HG03439 (cell line): ENCODE data around the gene HMX1.

Experiments
- ATAC-seq: cut with Tn5 transposase; IDR thresholded peaks from one replicate; pipeline ENCODE4 v1.9.1; 2021; ENCODE audit warnings: mild to moderate bottlenecking, moderate library complexity; ENCODE audit not compliant: unreplicated experiment

HMX1 gene

DNA sequence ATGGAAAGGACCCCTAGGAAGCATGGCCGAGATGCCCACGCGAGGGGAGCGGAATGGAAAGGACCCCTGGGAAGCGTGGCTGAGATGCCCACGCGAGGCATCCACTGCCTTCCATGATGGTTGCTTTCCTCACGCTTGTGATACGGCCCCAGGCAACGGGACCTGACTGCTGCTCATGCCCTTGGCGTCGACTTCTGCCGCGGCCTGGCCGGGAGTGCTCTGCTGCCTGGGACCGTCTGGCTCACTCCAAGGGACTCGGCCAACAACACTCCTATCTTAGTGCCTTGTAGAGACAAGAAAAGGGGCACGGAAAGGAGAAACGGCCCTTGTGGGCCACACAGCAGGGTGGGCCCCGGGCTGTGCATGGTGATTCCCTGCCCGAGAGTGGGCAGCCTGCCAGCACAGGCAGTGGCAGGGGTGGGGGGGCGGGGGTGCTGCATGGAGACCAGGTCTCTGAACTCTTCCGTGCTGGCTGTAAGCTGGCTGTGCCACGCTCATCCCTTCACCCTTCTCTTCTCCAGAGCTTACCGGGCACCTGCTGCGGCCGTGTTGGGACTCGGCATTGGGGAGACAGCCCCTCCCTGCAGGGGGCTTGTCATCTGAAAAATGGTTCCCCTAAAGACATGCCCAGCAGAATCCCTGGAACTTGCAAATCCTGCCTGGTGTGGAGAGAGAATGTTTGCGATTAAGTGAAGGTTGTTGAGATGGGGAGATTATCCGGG is 38.6 kb upstream of the HMX1 start:
- ATAC-seq: no peak

DNA sequence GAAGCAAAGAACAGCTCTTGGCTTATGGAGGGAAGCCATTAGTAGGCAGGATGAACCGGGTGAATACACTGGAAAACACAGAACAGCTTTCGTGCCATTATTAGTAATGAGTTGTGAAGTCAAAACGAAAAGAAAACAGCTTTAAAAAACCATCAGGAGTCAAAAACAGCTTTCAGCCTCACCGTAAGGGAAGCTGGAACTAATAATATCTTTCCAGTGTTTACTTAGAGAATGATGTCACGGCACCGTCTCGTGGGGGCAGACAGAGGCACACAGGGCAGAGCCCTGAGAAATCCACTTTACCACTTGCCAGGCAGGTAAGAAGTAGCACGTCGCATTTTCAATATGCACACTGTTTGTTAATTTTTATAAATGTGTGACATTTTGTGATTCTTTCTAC is 37.9 kb upstream of the HMX1 start:
- no peak for ATAC-seq

- no peak for ATAC-seq
Measured at GRCh38 chr4:8908206-8908893, 36.7 kb upstream of the HMX1 start.

DNA sequence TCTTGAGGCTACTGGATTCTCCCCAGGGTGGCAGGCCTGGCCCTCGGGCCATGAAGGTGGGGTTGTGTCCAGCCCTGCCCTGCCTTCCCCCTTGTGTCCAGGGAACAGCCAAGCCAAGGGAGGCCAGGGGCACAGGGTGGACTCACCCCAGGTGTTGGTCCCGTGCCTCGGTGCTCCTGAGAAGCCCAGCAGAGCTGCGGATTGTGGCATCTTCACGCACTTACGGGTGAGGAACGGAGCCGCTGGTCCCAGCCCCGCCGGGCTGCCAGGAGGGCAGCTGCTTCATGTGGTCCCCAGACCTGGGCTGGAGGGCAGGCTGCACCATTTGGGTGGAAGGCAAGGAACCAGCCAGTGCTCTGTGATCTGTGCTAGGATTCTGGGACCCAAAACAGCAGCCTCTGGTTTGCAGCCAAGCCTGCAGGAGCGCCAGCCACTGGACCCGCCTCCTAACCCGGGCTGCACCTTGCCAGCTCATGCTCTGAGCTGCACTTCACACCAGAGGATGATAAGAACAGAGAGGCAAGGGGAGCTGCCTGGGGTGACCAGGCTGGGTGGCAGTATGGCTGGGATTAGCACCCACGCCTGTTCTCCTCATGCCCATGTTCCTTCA is 36.1 kb upstream of the HMX1 start:
- ATAC-seq: no peak

GRCh38 chr4:8906991-8907595 is 35.5 kb upstream of the HMX1 start:
- ATAC-seq: no peak

DNA sequence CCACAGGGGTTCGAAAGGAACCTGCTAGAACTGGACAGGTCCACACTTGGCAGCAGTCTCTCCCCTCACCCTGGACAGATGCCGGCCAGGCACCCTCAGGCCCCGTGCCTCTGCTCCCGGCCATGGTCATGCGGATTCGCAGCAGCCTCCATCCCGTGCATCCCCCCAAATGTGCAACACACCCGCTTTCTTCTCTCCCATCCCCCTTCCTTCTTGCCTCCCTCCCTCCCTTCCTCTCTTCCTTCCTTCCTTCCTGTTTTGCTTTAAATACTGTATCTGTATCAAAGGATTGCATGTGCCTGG is 35.0 kb upstream of the HMX1 start:
- no peak for ATAC-seq

DNA sequence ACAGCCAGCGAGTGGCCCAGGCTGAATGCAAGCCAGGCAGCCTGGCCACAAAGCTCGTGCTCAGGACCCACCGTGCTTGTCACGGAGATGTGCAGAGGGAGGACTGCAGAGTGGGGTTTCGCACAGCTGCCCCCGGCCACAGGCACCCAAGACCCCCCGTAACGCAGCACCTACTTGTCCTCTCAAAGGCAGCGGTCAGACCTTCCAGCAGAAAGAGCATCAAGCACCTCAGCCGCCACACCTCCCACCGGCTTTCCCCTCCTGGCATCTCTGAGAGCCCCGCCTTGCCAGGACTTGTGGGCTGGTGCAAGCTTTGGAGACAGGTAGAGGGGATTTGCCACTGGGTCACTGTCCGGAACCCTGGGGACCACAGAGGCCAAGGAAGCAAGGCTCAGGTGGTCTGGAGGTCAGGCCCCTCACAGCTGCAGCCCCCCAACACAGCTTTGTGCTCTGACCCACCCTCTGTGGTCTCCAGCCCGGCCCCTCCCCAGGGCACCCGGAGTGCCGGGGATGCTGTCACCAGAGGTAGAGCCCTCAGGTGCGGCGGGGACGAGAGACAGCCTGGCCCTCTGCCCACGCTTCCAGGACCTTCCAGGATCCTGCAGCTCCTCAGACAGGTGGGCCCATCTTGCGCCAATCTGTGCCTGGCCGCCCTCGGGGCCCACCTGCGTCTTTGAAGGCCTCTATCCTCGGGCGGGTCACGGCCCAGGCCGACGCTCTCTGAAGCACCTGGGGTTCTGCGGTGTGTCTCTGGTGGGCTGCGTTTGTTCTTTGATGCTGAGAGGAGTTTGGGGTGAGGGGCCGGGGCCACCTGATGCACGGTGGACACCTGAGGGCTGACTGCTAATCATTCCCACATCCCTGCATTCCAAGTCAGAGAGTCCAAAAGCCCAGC is 34.4 kb upstream of the HMX1 start:
- ATAC-seq: no peak

GRCh38 chr4:8905226-8905772 is 33.7 kb upstream of the HMX1 start:
- ATAC-seq: no peak

DNA sequence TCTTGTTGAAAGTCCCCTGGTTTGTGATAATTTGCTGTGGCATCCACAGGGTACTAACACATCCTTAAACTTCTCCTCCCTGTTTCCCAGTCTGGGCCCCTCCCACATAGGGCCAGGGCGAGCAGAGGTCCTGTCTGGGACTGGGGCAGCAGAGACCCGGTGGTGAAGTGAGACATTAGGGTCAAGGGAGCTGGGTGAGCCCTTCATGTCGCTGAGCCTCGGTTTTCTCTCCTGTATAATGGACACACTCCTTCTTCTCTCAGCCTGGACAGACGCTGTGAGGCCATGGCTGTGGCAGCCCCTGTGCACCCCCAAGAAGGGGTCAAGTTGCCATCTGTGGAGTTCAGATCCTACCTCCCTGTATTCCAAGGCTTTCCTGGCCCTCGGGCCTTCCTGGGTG is 33.0 kb upstream of the HMX1 start:
- ATAC-seq: no peak

- ATAC-seq: no peak
Measured at GRCh38 chr4:8904041-8904501, 32.4 kb upstream of the HMX1 start.

DNA sequence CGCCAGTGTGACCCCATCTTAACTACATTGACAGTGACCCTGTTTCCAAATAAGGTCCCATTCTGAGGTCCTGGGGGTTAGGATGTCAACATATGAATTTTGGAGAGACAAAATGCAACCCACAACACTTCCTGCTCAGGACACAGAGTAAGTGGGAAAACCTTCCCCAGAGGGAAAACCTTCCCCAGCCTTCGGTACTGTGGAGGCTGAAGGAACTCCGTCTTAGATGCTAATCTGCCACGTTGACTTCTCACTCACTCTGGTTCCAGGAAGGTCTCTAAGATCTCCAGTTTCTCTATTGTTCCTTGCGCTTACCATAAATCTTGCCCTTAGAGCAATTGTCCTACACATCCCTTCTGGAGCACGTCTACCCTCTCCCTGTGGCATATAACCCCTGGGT is 29.7 kb upstream of the HMX1 start:
- ATAC-seq: no peak

DNA sequence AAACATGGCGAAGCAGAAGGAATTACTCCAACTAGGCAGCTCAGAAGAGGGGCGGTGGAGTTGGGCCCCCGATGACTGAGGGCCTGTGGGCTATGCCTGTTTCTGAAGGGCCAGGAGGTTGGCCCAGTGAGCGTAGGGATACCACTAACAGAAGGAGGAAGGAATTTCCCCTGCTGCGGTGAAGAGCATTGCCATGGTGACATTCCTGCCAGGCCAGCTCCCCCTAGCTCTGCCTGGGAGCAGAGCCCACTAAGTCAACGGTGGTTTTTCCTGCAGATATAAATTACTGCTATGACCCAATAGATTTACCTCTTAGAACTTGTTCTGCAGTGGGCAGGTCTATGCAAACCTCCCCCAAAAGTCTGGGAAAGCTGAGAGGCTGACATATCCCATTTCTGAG is 28.9 kb upstream of the HMX1 start:
- no peak for ATAC-seq

DNA sequence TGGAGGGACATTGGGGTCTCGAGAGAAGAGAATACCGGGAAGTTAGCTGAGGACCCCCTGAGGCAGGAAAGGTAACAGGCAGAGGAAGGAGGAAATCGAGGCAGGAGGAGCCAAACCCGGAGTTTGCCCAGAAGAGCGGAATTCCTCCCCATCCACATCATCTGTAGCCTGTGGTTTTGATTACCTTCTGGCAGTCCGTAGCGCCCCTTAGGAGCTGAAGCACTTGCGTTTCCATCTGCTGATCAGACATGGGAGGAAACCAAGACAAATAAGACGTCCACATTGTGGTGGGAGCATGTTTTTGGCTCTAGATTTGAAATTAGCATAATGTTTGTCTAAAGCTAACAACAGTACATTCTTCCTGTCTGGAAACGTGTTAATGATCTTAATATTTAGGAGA is 26.8 kb upstream of the HMX1 start:
- no peak for ATAC-seq

DNA sequence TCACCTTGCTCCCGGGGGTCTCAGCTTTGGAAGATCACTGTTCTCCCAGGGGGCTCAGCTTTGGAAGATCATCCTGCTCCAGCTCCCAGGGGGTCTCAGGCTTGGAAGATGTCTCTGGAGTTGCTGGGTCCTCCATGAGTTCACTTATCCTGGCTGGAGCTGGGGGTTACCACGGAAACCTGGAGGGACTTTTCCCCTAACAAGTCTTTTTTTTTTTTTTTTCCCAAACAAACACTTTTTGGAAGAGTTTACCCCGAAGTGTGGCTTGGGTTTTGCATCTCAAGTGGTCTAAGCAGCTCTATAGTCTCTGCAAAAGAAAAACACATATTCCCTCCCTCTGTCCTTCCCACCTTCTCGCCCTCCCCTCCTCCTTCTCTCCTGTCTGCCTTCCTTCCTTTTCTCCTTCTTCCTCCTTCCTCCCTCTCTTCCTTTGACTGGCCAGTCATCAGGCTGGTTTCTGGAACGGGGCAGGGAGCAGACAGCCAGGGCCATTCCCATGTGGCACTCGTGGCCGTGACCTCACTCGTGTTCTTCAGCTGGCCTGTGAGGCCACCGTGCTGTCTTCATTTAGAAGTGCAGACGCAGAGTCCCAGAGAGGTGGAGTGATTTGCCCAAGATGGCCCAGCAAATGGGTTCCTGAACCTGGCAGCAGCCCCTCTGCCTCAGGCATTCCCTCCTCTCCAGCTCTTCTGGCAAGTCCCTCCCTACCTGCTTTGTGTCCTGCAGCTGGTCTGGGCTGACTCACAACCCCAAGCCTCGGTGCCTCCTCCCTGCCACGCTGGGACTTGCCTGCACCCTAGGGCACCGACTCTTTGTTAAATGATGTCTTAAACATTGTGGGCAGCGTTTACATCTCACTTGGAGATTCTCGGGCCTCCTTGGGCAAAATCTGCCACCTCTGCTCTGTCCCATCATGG is 25.9 kb upstream of the HMX1 start:
- no peak for ATAC-seq

GRCh38 chr4:8896506-8896905 is 24.9 kb upstream of the HMX1 start:
- no peak for ATAC-seq

GRCh38 chr4:8896071-8896470 is 24.4 kb upstream of the HMX1 start:
- no peak for ATAC-seq

GRCh38 chr4:8895295-8895694 is 23.7 kb upstream of the HMX1 start:
- no peak for ATAC-seq

GRCh38 chr4:8894424-8894816 is 22.8 kb upstream of the HMX1 start:
- ATAC-seq: no peak

DNA sequence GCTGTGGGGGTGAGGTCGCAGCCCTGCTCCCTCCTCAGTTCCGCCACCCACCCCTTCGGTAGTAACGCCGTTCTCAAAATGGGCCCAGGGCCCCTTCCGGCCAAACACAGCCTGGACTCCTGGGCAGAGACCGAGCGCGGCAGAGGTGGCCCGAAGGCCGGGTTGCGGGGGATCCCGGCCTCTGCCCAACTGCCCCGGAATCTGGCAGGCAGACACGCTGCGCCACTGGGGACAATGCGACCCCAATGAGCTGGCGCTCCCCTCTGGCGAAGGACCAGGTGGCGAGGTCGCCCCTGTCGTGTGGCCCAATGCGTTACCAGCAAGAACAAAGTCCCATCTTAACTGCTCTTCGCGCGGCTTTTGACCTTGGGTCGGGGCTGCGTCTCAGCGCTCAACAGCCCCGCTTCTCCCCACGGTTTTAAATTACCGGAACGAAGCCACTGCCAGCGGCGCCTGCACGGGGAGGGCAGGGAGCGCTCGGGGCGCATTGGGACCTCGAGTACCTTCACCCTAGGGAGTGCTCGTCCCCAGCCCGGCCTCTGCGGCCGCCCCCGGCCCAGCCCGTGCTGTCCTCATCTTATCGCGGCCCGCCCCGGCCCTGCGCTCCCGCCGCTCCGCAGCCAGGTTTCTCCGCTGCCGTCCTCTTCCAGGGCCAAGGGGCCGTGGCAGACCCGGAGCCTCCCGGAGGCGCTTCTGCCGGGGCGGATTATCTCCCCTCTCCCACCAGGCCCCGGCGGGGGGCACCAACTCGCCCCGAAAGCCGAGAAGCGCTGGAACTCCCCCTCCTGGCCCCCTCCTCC is 22.2 kb upstream of the HMX1 start:
- ATAC-seq: no peak
